Fibroblast of mammary gland (primary cell): ENCODE data around the gene WDR82.

Experiments used
- DNase-seq: peaks from one replicate; pipeline ENCODE4 v3.0.0-alpha.2; 2010; ENCODE audit warnings: low read depth
- H3K4me3 ChIP-seq: 2 replicates; pipeline ENCODE4 v1.5.1; 2011; ENCODE audit warnings: low read depth, mild to moderate bottlenecking, low read length, moderate library complexity; ENCODE audit not compliant: control insufficient read depth
- CTCF ChIP-seq: conservative IDR thresholded peaks from 2 replicates; pipeline ENCODE4 v1.5.1; 2011; ENCODE audit warnings: low read depth, low read length, inconsistent platforms; ENCODE audit not compliant: control insufficient read depth, insufficient read depth

Gene WDR82

GRCh38 chr3:52278510-52279069 is at the start of gene WDR82:
Gene WDR82, minus strand, starts transcription at chr3:52278649. Its CDS starts 288 bp downstream, at chr3:52278361.
- DNase-seq, result peak; percentile 88
- peak within 1 kb of the TSS; percentile 94 for H3K4me3 ChIP-seq
- peak; percentile 46 for TF ChIP-seq CTCF

- no peak overlapping the region for H3K4me3 ChIP-seq
- DNase-seq, result no peak
- no peak for TF ChIP-seq CTCF
Observed at GRCh38 chr3:52327486-52328290, 49.2 kb upstream of the WDR82 start.

- no peak for TF ChIP-seq CTCF
- H3K4me3 ChIP-seq, result no peak overlapping the region
- no peak for DNase-seq
Observed at GRCh38 chr3:52326976-52327375, 48.5 kb upstream of the WDR82 start.

GRCh38 chr3:52325686-52326085 is 47.2 kb upstream of the WDR82 start:
- no peak for TF ChIP-seq CTCF
- H3K4me3 ChIP-seq, result no peak overlapping the region
- no peak for DNase-seq

- TF ChIP-seq CTCF, result no peak
- H3K4me3 ChIP-seq, result no peak overlapping the region
- DNase-seq, result no peak
Observed at GRCh38 chr3:52324676-52325075, 46.2 kb upstream of the WDR82 start.

- no peak overlapping the region for H3K4me3 ChIP-seq
- TF ChIP-seq CTCF, result no peak
- DNase-seq, result no peak
Observed at GRCh38 chr3:52323526-52324295, 45.3 kb upstream of the WDR82 start.
